Brain microvascular endothelial cell (primary cell): ENCODE results near the gene PPIP5K1.

Source experiments
- DNase-seq: peaks from one replicate; pipeline ENCODE4 v3.0.0-alpha.2; 2020
- H3K27ac ChIP-seq: fragments of 250-450 bp; sonication (Bioruptor Pico); 2 replicates; pipeline ENCODE4 v1.5.1; 2020; ENCODE audit warnings: mild to moderate bottlenecking, moderate library complexity
- H3K27me3 ChIP-seq: fragments of 250-450 bp; sonication (Bioruptor Pico); replicated peaks from 2 replicates; pipeline ENCODE4 v1.5.1; 2020; ENCODE audit warnings: mild to moderate bottlenecking
- H3K36me3 ChIP-seq: fragments of 250-450 bp; sonication (Bioruptor Pico); replicated peaks from 2 replicates; pipeline ENCODE4 v1.5.1; 2020; ENCODE audit warnings: mild to moderate bottlenecking
- H3K4me3 ChIP-seq: 2 replicates; pipeline ENCODE4 v1.5.1; 2011; ENCODE audit warnings: low read depth, mild to moderate bottlenecking, control low read depth, low read length, moderate library complexity
- CTCF ChIP-seq: IDR thresholded peaks from 2 replicates; pipeline ENCODE4 v1.5.1; 2011; ENCODE audit warnings: low read depth, mild to moderate bottlenecking, moderate library complexity, low read length, control low read depth, inconsistent platforms; ENCODE audit errors: missing control alignments
- in situ Hi-C: cut with HindIII; loops from 2 replicates; pipeline ENCODE4 v1.10.0; 2017; ENCODE audit warnings: low sequenced_read_pairs, low pct_ligation_motif_present

The PPIP5K1 gene

DNA sequence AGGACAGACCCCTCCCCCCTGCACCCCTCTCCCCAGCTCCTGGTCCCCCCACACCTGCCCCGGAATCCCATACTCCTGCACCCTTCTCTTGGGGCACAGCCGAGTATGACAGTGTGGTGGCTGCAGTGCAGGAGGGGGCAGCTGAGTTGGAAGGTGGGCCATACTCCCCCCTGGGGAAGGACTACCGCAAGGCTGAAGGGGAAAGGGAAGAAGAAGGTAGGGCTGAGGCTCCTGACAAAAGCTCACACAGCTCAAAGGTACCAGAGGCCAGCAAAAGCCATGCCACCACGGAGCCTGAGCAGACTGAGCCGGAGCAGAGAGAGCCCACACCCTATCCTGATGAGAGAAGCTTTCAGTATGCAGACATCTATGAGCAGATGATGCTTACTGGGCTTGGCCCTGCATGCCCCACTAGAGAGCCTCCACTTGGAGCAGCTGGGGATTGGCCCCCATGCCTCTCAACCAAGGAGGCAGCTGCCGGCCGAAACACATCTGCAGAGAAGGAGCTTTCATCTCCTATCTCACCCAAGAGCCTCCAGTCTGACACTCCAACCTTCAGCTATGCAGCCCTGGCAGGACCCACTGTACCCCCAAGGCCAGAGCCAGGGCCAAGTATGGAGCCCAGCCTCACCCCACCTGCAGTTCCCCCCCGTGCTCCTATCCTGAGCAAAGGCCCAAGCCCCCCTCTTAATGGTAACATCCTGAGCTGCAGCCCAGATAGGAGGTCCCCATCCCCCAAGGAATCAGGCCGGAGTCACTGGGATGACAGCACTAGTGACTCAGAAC lies 62.8 kb downstream of the PPIP5K1 start:
- Histone ChIP-seq H3K27ac (no peak overlapping the region), H3K4me3 (no peak overlapping the region), H3K27me3 (no peaks in the 10 kb centered on the region), H3K36me3 (peaks cover 21% of the 10 kb centered on the region)
- in situ Hi-C loops, result no loop called here
- TF ChIP-seq CTCF, result no peak
- DNase-seq, result no peak

- no peak for TF ChIP-seq CTCF
- in situ Hi-C loops, result no loop called here
- H3K27me3 ChIP-seq, result no peaks in the 10 kb centered on the region
- no peak for DNase-seq
- no peak overlapping the region for H3K4me3 ChIP-seq
- no peak overlapping the region for H3K27ac ChIP-seq
- peaks cover 29% of the 10 kb centered on the region for H3K36me3 ChIP-seq
Observed at GRCh38 chr15:43526261-43526930, 63.6 kb downstream of the PPIP5K1 start.

- Histone ChIP-seq H3K4me3 (no peak overlapping the region), H3K36me3 (peaks cover 37% of the 10 kb centered on the region), H3K27ac (no peak overlapping the region), H3K27me3 (no peaks in the 10 kb centered on the region)
- no peak for TF ChIP-seq CTCF
- in situ Hi-C loops, result no loop called here
- no peak for DNase-seq
Observed at GRCh38 chr15:43525131-43525530, 64.9 kb downstream of the PPIP5K1 start.

DNA sequence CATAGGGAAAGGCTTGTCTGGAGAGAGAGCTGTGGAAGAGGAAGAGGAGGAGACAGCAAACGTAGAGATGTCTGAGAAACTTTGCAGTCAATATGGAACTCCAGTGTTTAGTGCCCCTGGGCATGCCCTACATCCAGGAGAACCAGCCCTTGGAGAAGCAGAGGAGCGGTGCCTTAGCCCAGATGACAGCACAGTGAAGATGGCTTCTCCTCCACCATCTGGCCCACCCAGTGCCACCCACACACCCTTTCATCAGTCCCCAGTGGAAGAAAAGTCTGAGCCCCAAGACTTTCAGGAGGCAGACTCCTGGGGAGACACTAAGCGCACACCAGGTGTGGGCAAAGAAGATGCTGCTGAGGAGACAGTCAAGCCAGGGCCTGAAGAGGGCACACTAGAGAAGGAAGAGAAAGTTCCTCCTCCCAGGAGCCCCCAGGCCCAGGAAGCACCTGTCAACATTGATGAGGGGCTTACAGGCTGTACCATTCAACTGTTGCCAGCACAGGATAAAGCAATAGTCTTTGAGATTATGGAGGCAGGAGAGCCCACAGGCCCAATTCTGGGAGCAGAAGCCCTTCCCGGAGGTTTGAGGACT lies 65.7 kb downstream of the PPIP5K1 start:
- H3K27ac ChIP-seq, result no peak overlapping the region
- in situ Hi-C loops, result no loop called here
- no peaks in the 10 kb centered on the region for H3K27me3 ChIP-seq
- TF ChIP-seq CTCF, result no peak
- peaks cover 37% of the 10 kb centered on the region for H3K36me3 ChIP-seq
- no peak for DNase-seq
- H3K4me3 ChIP-seq, result no peak overlapping the region

GRCh38 chr15:43523646-43524045 lies 66.4 kb downstream of the PPIP5K1 start:
- in situ Hi-C loops, result no loop called here
- Histone ChIP-seq H3K4me3 (no peak overlapping the region), H3K36me3 (peaks cover 37% of the 10 kb centered on the region), H3K27me3 (no peaks in the 10 kb centered on the region), H3K27ac (no peak overlapping the region)
- no peak for TF ChIP-seq CTCF
- DNase-seq, result no peak
